Lower leg skin (tissue), 3 donors: ENCODE data around the gene GLOD4.
A peak's percentile ranks its signal among the peaks of the same experiment; 100 is the strongest.

ENCODE experiments used
- POLR2A ChIP-seq, 2 donors: fragments of 450-650 bp; IDR thresholded peaks; one replicate each; pipeline ENCODE4 v1.6.1; 2016 to 2017; ENCODE audit warnings: antibody characterized with exemption in 2 of 2, mild to moderate bottlenecking in 1 of 2, moderate library complexity in 1 of 2
- TF ChIP-seq, protein P1 (sequence below), 3 donors: fragments of 450-650 bp; IDR thresholded peaks; one replicate each; pipeline ENCODE4 v1.5.1; 2016; ENCODE audit warnings: antibody characterized with exemption in 3 of 3, mild to moderate bottlenecking in 3 of 3, moderate library complexity in 2 of 3

DNA sequence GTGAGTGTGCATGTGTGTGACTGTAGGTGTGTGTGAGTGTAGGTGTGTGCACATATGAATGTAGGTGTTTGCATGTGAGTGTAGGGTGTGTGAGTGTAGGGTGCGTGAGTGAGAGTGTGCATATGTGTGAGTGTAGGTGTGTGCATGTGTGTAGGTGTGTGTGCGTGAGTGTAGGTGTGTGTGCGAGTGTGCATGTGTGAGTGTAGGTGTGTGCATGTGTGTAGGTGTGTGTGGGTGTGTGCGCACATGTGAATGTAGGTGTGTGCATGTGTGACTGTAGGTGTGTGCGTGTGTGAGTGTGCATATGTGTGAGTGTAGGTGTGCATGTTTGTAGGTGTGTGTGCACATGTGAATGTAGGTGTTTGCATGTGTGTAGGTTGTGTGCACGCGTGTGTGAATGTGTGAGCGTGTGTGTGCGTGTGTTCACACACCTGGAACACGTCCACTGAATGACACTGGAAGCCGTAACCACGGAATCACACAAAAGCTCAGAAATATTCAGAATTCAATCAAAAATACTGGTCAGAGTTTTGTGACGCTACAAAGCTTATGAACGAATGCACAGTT is 30.6 kb upstream of the GLOD4 start:
- TF ChIP-seq POLR2A (IDR thresholded peaks at IDR 0.05): no peak
- TF ChIP-seq, protein P1, sequence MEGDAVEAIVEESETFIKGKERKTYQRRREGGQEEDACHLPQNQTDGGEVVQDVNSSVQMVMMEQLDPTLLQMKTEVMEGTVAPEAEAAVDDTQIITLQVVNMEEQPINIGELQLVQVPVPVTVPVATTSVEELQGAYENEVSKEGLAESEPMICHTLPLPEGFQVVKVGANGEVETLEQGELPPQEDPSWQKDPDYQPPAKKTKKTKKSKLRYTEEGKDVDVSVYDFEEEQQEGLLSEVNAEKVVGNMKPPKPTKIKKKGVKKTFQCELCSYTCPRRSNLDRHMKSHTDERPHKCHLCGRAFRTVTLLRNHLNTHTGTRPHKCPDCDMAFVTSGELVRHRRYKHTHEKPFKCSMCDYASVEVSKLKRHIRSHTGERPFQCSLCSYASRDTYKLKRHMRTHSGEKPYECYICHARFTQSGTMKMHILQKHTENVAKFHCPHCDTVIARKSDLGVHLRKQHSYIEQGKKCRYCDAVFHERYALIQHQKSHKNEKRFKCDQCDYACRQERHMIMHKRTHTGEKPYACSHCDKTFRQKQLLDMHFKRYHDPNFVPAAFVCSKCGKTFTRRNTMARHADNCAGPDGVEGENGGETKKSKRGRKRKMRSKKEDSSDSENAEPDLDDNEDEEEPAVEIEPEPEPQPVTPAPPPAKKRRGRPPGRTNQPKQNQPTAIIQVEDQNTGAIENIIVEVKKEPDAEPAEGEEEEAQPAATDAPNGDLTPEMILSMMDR (IDR thresholded peaks at IDR 0.05): peak in 1 of 3 donors; percentile 42
